ENCODE measurements around the gene AHCYL2.

GRCh38 chr7:129282865-129283264 is 58.0 kb downstream of the AHCYL2 start:
- TF ChIP-seq CTCF (IDR thresholded peaks at IDR 0.05; ENCODE audit: insufficient read depth, low read length, poor library complexity, severe bottlenecking): no peak
- no peak for TF ChIP-seq EZH2phosphoT487 (conservative IDR thresholded peaks at IDR 0.05; ENCODE audit: low read length)

Measured in SU-DHL-6 (cell line).